ENCODE data around the gene ZNF302.
"Not testable (repeated sequence)": the region's sequence is repeated elsewhere in the genome, so short reads cannot be mapped to it uniquely, and the experiment has no call there.

Gene ZNF302

DNA sequence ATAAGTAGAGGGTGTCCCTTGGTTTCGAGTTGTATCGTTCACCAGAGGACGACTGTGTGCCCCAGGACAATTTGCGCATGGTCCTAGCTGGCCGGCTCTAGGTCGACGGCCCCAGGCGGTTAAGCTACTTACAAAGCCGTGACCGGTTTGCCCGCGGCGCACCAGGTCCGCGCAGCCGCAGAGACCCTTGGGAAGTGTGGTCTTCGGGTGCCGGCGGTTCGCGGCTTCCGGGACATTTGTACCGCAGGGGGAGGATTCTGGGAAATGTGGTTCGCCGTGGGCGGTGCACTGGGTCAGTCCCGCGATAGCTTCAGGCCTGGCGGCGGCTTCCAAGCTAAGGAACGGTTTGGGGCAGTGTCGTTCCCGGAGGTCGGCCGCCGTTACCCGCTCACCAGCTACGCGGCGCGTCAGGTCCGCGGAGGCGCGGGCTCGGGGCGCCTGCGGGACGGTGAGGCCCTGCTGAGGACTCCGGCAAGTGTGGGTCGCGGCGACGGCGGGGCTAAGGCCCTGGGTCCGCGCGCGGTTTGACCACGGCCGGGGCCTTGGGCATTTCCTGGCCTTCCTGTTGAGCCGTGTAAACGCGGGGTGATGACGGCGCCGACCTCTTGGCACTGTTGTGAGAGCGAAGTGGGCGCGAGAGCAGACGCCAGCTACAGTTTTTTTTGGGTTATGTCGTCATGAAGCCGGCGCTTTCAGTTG is at the start of gene ZNF302:
Gene ZNF302, plus strand, starts transcription at position 293 of the 699 bp plus-strand sequence. CDS start 1,127 bp downstream, outside the sequence.
- in situ Hi-C loops (cut with MboI; ENCODE audit: low sequenced_read_pairs) = no loop called here

DNA sequence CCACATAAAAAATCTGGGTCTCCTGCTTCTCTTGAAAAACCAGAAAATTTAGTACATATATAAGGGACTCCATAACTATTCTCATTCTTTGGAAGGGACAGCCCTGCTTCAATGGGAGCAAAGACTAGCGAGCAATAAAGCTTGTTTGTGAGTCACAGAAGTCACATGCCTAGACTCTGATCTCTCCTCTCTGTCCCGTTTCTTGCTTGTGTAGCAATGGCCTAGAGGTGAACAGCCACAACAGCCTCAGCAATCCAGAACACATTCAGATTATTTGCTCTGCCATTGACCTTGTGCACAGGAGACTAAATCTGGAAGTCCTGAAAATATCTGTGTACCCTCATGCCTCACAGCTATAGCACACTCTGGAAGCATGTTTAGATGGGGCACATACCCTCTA is 43.7 kb upstream of the ZNF302 start:
- in situ Hi-C loops (cut with MboI; ENCODE audit: low sequenced_read_pairs) = no loop called here

DNA sequence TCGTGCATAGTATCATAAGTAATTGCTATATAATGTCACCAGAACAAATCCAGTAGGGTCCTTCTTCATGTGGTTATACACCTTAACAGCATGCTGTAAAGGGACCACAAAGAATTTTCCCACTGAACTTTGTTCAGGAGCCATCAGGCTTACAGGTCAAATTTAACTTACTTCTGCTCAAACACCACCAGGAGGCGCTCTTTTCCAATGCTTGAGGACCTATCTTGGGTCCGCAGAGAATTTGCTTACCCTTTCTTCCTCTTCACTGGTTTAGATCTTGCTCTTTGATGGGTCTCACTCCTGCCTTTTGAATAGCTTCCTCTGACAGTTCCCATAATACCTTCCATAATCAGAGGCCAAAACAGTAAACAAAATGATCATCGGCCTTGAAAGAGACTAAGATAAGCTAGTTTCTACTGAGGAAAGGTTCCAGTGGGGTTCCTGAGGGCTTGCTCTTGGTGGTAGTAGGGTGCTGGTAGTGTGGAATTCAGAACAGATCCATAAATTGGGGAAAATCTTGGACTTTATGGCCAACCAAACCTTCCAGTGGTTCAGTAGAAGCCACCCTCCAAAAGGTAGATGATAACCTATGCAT is 37.9 kb upstream of the ZNF302 start:
- in situ Hi-C loops (cut with MboI; ENCODE audit: low sequenced_read_pairs) = no loop called here

- in situ Hi-C loops (cut with MboI; ENCODE audit: low sequenced_read_pairs) = no loop called here
Observed at GRCh38 chr19:34642241-34642640, 35.2 kb upstream of the ZNF302 start.

- in situ Hi-C loops (cut with MboI; ENCODE audit: low sequenced_read_pairs) = no loop called here
Observed at GRCh38 chr19:34644991-34645461, 32.5 kb upstream of the ZNF302 start.

GRCh38 chr19:34645551-34645950 is 31.9 kb upstream of the ZNF302 start:
- in situ Hi-C loops (cut with MboI; ENCODE audit: low sequenced_read_pairs) = no loop called here

GRCh38 chr19:34649886-34650543 is 27.5 kb upstream of the ZNF302 start:
- in situ Hi-C loops (cut with MboI; ENCODE audit: low sequenced_read_pairs) = no loop called here

- in situ Hi-C loops (cut with MboI; ENCODE audit: low sequenced_read_pairs) = no loop called here
Observed at GRCh38 chr19:34651747-34652146, 25.7 kb upstream of the ZNF302 start.

- in situ Hi-C loops (cut with MboI; ENCODE audit: low sequenced_read_pairs) = no loop called here
Observed at GRCh38 chr19:34654796-34655195, 22.7 kb upstream of the ZNF302 start.

DNA sequence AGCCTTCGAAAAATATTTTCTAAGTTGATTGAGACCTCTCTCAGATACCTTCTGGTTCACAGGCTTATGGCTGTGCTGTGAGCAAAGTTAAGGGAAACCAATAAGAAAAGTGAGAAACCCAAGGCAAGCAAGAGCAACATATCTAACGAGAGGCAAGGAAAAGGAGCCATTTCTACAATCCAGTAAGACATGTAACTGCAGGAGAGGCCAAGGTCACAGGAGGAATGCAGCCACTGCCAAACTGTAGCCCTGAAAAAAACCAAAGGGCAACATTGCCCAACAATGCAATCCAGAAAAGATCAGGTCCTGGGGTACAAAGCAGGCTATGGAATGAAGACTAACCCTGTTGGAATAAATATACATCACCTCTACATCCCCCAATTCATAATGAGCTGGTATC is 21.8 kb upstream of the ZNF302 start:
- in situ Hi-C loops (cut with MboI; ENCODE audit: low sequenced_read_pairs) = no loop called here

GRCh38 chr19:34661357-34661756 is 16.1 kb upstream of the ZNF302 start:
- in situ Hi-C loops (cut with MboI; ENCODE audit: low sequenced_read_pairs) = no loop called here

DNA sequence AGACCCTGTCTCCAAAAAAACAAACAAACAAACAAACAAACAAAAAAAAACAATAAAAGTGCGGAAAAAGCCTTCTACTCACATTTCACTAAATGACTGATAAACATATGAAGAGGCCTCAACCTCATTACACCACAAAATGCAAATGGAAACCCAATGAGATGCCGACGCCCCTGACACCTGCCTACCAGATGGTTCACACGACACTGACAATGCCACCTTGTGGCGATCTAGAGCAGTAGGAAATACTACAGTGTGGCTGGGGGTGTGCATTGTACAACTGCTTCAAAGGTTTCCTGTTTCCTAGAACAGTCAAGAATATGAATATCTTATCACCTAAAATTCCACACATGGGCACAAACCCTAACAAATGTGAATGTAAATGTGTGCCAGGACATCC is 14.6 kb upstream of the ZNF302 start:
- in situ Hi-C loops (cut with MboI; ENCODE audit: low sequenced_read_pairs) = no loop called here

GRCh38 chr19:34664168-34664567 is 13.3 kb upstream of the ZNF302 start:
- in situ Hi-C loops (cut with MboI; ENCODE audit: low sequenced_read_pairs) = no loop called here

- in situ Hi-C loops (cut with MboI; ENCODE audit: low sequenced_read_pairs) = no loop called here
Observed at GRCh38 chr19:34664870-34665269, 12.6 kb upstream of the ZNF302 start.

- in situ Hi-C loops (cut with MboI; ENCODE audit: low sequenced_read_pairs) = not testable (repeated sequence)
Observed at GRCh38 chr19:34665275-34665674, 12.2 kb upstream of the ZNF302 start.

- in situ Hi-C loops (cut with MboI; ENCODE audit: low sequenced_read_pairs) = no loop called here
Observed at GRCh38 chr19:34666200-34666957, 11.1 kb upstream of the ZNF302 start.

DNA sequence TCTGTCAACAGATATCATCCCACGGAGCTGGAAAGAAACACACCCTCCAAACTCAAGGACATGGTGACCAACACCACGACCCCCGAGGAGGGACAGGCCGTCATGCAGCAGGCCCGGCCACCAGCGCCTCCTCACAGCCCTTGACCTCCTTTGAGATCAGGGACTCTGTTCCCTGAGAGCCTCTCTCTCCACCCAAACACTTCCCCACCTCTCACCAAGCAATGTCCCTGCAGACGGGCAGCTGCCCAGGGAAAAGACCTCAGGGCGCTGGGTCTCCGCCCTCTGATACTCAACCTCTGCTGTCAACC is 10.6 kb upstream of the ZNF302 start:
- in situ Hi-C loops (cut with MboI; ENCODE audit: low sequenced_read_pairs) = no loop called here

GRCh38 chr19:34667349-34668076 is 10.0 kb upstream of the ZNF302 start:
- in situ Hi-C loops (cut with MboI; ENCODE audit: low sequenced_read_pairs) = no loop called here

DNA sequence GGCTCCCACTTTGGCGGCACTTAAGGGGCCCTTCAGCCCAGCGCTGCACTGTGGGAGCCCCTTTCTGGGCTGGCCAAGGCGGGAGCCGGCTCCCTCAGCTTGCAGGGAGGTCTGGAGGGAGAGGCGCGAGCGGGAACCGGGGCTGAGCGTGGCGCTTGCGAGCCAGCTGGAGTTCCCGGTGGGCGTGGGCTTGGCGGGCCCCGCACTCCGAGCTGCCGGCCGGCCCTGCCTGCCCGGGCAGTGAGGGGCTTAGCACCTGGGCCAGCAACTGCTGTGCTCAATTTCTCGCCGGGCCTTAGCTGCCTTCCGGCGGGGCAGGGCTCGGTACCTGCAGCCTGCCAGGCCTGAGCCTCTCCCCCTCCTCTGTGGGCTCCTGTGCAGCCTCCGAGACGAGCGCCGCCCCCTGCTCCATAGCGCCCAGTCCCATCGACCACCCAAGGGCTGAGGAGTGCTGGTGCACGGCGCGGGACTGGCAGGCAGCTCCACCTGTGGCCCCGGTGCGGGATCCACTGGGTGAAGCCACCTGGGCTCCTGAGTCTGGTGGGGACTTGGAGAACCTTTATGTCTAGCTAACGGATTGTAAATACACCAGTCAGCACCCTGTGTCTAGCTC is 9.3 kb upstream of the ZNF302 start:
- in situ Hi-C loops (cut with MboI; ENCODE audit: low sequenced_read_pairs) = not testable (repeated sequence)

GRCh38 chr19:34668690-34669089 is 8.8 kb upstream of the ZNF302 start:
- in situ Hi-C loops (cut with MboI; ENCODE audit: low sequenced_read_pairs) = not testable (repeated sequence)

Measured in HL-60/S4 treated with phorbol 12-myristate 13-acetate at 8.2 ng/mL for 4 days and 3 days (cell line).